Activated T-cell treated with anti-CD3 and anti-CD28 coated beads for 4 hours (primary cell): ENCODE data around the gene CLPTM1.
"Not testable (repeated sequence)": the region's sequence is repeated elsewhere in the genome, so short reads cannot be mapped to it uniquely, and the experiment has no call there.

Experiments
- DNase-seq: peaks from one replicate; pipeline ENCODE4 v3.0.0-alpha.2; 2020

The CLPTM1 gene, protein sequence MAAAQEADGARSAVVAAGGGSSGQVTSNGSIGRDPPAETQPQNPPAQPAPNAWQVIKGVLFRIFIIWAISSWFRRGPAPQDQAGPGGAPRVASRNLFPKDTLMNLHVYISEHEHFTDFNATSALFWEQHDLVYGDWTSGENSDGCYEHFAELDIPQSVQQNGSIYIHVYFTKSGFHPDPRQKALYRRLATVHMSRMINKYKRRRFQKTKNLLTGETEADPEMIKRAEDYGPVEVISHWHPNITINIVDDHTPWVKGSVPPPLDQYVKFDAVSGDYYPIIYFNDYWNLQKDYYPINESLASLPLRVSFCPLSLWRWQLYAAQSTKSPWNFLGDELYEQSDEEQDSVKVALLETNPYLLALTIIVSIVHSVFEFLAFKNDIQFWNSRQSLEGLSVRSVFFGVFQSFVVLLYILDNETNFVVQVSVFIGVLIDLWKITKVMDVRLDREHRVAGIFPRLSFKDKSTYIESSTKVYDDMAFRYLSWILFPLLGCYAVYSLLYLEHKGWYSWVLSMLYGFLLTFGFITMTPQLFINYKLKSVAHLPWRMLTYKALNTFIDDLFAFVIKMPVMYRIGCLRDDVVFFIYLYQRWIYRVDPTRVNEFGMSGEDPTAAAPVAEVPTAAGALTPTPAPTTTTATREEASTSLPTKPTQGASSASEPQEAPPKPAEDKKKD

DNA sequence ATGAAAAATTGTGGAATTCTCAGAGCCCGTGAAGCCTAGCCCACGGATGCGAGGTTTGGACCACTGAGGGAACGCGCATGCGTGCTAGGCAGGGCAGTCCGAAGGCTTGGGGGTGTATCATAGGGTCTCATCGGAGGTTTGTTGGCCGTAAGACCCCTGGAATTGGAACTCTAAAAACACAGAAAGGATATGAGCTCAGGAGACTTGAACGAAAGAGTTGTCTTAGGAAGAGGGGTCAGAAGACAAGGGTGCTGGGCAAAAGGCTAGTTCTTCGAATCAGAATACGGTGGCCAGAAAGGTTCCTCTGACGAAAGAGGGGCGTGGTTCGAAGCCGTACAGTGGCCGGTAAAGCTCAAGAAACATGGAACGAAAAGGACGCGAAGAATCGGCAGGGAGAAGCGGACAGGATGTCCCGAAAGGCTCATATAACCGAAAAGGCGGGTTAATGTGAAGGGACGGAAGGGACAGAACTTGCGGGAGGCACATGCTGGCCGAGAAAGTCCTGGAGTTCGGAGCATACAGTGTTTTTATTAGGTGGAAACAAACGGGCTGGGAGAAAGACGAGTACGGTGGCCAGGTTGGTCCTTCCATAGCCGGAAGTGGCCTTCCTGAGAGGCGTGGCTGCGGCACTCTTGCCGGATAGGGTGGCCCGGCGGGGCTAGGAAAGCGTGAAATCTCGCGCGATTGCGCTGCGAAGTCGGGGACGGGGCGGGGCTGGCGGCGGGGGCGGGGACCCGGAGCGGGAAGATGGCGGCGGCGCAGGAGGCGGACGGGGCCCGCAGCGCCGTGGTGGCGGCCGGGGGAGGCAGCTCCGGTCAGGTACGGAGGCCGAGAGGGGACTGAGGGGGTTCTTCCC is at the start of gene CLPTM1:
TSS of gene CLPTM1 (plus strand) at position 732 of the 856 bp plus-strand sequence. CDS start at position 748, 16 bp downstream.
- DNase-seq, result peak; percentile 95

DNA sequence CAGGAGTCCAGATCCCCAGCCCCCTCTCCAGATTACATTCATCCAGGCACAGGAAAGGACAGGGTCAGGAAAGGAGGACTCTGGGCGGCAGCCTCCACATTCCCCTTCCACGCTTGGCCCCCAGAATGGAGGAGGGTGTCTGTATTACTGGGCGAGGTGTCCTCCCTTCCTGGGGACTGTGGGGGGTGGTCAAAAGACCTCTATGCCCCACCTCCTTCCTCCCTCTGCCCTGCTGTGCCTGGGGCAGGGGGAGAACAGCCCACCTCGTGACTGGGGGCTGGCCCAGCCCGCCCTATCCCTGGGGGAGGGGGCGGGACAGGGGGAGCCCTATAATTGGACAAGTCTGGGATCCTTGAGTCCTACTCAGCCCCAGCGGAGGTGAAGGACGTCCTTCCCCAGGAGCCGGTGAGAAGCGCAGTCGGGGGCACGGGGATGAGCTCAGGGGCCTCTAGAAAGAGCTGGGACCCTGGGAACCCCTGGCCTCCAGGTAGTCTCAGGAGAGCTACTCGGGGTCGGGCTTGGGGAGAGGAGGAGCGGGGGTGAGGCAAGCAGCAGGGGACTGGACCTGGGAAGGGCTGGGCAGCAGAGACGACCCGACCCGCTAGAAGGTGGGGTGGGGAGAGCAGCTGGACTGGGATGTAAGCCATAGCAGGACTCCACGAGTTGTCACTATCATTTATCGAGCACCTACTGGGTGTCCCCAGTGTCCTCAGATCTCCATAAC is 49.6 kb upstream of the CLPTM1 start, which contains the start of gene APOE:
TSS of gene APOE (plus strand) at position 360 of the 724 bp plus-strand sequence. CDS start 829 bp downstream, outside the sequence.
- DNase-seq, result no peak

DNA sequence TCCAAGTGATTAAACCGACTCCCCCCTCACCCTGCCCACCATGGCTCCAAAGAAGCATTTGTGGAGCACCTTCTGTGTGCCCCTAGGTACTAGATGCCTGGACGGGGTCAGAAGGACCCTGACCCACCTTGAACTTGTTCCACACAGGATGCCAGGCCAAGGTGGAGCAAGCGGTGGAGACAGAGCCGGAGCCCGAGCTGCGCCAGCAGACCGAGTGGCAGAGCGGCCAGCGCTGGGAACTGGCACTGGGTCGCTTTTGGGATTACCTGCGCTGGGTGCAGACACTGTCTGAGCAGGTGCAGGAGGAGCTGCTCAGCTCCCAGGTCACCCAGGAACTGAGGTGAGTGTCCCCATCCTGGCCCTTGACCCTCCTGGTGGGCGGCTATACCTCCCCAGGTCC is 47.6 kb upstream of the CLPTM1 start:
- no peak for DNase-seq

DNA sequence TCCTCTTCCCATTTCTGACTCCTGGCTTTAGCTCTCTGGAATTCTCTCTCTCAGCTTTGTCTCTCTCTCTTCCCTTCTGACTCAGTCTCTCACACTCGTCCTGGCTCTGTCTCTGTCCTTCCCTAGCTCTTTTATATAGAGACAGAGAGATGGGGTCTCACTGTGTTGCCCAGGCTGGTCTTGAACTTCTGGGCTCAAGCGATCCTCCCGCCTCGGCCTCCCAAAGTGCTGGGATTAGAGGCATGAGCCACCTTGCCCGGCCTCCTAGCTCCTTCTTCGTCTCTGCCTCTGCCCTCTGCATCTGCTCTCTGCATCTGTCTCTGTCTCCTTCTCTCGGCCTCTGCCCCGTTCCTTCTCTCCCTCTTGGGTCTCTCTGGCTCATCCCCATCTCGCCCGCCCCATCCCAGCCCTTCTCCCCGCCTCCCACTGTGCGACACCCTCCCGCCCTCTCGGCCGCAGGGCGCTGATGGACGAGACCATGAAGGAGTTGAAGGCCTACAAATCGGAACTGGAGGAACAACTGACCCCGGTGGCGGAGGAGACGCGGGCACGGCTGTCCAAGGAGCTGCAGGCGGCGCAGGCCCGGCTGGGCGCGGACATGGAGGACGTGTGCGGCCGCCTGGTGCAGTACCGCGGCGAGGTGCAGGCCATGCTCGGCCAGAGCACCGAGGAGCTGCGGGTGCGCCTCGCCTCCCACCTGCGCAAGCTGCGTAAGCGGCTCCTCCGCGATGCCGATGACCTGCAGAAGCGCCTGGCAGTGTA is 46.9 kb upstream of the CLPTM1 start:
- no peak for DNase-seq

DNA sequence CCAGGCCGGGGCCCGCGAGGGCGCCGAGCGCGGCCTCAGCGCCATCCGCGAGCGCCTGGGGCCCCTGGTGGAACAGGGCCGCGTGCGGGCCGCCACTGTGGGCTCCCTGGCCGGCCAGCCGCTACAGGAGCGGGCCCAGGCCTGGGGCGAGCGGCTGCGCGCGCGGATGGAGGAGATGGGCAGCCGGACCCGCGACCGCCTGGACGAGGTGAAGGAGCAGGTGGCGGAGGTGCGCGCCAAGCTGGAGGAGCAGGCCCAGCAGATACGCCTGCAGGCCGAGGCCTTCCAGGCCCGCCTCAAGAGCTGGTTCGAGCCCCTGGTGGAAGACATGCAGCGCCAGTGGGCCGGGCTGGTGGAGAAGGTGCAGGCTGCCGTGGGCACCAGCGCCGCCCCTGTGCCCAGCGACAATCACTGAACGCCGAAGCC is 46.3 kb upstream of the CLPTM1 start:
- DNase-seq, result no peak

DNA sequence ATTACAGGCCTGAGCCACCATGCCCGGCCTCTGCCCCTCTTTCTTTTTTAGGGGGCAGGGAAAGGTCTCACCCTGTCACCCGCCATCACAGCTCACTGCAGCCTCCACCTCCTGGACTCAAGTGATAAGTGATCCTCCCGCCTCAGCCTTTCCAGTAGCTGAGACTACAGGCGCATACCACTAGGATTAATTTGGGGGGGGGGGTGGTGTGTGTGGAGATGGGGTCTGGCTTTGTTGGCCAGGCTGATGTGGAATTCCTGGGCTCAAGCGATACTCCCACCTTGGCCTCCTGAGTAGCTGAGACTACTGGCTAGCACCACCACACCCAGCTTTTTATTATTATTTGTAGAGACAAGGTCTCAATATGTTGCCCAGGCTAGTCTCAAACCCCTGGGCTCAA is 45.4 kb upstream of the CLPTM1 start:
- no peak for DNase-seq

DNA sequence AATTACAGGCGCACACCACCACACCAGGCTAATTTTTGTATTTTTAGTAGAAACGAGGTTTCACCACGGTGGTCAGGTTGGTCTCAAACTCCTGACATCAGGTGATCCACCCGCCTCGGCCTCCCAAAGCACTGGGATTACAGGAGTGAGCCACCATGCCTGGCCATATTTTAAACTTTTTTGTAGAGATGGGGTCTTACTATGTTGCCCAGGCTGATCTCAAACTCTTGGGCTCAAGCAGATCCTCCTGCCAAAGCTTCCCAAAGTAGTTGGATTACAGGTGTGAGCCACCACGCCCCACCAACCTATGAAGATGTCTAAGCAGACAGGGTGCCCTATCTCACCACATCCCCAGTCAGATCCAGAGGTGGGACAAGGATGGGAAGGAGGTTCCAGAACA is 43.3 kb upstream of the CLPTM1 start:
- DNase-seq, result not testable (repeated sequence)

DNA sequence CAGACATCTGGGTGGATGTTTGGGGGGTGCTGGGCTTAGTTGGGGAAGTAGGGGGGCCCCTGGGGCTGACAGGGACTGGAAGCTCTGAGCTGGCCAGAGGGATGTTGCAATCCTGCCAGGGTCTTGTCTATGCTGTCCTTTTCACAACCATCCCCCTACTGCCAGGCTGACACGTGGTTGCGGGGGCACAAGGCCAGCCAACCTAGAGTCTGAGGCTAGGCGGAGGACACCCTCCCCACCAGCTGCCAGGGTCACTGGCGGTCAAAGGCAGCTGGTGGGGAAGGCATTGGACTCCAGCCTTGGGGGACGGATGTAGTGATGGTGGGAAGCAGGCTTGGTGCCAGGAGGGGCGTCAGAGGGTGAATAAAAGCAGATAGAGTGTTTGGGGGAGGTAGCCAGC is 42.3 kb upstream of the CLPTM1 start:
- no peak for DNase-seq

DNA sequence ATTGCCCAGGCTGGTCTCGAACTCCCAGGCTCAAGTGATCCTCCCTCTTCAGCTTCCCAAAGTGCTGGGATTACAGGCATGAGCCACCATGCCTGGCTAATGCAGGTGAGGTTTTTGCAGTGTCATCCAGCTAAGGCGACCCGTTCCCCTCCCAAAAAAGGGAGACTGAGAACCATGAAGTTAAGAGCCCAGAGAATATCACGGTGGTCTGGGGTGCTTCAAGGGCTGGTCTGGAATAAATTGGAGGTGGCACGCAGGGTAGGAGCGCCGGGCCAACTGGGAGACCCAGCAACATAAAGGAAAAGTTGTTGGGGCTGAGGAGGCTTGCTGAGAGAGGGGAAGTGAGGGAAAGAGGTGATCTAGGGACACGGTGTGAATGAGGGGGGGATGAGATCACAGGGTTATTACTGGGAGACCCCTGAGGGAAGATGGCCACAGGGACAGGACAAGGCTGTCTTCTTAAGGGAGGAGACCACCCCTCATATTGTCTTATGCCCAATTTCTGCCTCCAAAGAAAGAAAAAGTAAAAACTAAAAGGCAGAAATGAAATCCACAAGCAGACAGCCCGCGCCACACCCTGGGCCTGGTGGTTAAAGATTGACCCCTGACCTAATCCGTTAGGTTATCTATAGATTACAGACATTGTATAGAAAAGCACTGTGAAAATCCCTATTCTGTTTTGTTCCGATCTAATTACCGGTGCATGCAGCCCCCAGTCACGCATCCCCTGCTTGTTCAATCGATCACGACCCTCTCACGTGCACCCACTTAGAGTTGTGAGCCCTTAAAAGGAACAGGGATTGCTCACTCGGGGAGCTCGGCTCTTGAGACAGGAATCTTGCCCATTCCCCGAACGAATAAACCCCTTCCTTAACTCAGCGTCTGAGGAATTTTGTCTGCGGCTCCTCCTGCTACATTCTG is 41.4 kb upstream of the CLPTM1 start:
- DNase-seq, result not testable (repeated sequence)

DNA sequence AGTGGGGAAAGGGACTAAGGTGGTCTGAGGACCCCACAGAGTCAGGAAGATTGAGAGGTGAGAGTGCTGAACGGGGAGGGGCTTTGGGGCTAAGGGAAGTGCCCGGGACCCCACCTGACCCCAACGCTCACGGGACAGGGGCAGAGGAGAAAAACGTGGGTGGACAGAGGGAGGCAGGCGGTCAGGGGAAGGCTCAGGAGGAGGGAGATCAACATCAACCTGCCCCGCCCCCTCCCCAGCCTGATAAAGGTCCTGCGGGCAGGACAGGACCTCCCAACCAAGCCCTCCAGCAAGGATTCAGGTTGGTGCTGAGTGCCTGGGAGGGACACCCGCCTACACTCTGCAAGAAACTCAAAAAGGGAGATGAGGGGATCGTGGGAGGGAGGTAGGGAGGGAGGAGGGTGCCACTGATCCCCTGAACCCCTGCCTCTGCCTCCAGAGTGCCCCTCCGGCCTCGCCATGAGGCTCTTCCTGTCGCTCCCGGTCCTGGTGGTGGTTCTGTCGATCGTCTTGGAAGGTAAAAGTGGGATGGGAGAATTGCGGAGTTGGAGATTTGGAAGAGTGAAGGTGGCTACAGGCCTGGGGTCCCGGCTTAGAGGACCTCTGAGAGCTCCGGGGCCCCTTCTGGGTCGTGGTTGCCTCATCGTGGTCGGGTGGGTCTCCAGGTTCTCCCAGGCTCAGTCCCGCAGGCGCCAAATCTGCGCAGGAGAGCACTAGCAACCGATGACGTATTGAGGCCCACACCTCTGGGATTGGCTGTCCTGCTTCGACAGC is 40.6 kb upstream of the CLPTM1 start, which contains the start of gene APOC1:
TSS of gene APOC1 (plus strand) at position 176 of the 774 bp plus-strand sequence. CDS start at position 460, 284 bp downstream.
- peak; percentile 69 for DNase-seq

DNA sequence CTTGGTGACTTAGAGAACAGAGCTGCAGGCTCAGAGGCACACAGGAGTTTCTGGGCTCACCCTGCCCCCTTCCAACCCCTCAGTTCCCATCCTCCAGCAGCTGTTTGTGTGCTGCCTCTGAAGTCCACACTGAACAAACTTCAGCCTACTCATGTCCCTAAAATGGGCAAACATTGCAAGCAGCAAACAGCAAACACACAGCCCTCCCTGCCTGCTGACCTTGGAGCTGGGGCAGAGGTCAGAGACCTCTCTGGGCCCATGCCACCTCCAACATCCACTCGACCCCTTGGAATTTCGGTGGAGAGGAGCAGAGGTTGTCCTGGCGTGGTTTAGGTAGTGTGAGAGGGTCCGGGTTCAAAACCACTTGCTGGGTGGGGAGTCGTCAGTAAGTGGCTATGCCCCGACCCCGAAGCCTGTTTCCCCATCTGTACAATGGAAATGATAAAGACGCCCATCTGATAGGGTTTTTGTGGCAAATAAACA is 30.9 kb upstream of the CLPTM1 start:
- DNase-seq, result no peak

DNA sequence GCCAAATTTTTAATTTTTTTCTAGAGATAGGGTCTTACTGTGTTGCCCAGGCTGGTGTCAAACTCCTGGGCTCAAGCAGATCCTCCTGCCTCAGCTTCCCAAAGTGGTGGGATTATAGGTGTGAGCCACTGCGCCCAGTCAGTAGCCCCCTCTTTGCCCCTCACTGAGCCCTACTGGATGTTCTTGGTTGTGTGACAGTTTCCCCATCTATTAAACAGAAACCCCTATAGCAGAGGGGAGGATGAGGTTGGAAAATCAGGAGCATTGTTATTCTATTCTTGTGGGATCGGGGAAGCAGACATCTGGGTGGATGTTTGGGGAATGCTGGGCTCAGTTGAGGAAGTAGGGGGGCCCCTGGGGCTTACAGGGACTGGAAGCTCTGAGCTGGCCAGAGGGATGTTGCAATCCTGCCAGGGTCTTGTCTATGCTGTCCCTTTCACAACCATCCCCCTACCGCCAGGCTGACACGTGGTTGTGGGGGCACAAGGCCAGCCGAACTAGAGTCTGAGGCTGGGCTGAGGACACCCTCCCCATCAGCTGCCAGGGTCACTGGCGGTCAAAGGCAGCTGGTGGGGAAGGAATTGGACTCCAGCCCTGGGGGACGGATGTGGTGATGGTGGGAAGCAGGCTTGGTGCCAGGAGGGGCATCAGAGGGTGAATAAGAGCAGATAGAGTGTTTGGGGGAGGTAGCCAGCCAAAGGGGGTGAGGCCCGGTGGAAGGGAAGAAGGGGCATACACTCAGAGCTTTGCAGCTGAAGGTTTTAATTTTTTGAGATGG is 29.9 kb upstream of the CLPTM1 start:
- no peak for DNase-seq

DNA sequence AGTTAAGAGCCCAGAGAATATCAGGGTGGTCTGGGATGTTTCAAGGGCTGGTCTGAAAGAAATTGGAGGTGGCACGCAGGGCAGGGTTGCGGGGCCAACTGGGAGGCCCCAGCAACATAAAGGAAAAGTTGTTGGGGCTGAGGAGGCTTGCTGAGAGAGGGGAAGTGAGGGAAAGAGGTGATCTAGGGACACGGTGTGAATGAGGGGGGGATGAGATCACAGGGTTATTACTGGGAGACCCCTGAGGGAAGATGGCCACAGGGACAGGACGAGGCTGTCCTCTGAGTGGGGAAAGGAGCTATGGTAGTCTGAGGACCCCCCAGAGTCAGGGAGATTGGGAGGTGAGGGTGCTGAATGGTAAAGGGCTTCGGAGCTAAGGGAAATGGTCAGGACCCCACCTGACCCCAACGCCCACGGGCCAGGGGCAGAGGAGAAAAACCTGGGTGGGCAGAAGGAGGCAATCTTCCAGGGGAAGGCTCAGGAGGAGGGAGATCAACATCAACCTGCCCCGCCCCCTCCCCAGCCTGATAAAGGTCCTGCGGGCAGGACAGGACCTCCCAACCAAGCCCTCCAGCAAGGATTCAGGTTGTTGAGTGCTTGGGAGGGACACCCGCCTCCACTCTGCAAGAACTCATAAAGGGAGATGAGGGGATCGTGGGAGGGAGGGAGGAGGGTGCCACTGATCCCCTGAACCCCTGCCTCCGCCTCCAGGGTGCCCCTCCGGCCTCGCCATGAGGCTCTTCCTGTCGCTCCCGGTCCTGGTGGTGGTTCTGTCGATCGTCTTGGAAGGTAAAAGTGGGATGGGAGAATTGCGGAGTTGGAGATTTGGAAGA is 28.7 kb upstream of the CLPTM1 start:
- not testable (repeated sequence) for DNase-seq

DNA sequence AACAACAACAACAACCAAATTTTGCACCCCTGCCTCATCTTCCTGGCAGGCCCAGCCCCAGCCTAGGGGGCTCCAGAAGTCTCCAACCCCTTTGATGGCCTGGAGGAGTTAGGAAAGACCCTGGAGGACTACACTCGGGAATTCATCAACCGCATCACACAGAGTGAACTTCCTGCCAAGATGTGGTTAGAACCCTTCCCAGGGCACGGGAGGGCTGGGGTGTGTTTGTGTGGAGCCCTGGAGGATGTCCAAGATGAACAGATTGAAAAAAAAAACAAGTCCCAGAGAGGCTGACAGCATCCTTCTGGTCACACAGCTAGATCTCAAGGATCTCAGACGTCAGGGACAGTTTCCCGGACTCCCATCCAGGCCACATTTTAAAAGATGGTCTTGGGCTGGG is 27.4 kb upstream of the CLPTM1 start:
- no peak for DNase-seq

DNA sequence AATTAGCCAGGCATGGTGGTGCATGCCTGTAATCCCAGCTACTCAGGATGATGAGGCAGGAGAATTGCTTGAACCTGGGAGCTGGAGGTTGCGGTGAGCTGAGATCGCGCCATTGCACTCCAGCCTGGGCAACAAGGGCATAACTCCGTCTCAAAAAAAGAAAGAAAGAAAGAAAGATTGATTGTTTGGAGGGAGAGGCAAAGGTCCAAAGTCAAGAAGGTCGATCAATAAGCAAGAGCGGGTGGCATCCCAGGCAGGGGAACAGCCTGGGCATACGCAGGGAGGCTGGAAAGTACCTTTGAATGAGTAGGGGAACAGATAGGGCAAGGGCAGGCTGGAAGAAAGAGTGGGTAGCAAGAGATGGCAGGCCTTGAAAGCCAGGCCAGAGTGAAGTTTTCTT is 25.1 kb upstream of the CLPTM1 start:
- no peak for DNase-seq

DNA sequence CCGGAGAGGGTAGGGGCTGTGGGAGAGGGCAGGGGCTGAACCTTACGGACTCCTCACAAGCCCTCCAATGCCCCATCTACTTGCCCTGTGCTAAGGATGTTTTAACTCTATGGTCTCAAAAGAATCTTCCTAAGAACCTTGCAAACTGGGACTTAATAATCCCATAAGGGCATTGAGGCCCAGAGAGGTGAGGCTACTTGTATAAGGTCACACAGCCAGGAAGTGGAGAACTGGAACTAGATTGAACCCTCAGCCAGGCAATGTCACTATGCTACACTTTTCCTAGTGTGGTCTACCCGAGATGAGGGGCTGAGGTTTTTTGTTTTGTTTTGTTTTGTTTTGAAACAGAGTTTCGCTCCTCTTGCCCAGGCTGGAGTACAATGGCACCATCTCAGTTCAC is 23.6 kb upstream of the CLPTM1 start:
- no peak for DNase-seq

DNA sequence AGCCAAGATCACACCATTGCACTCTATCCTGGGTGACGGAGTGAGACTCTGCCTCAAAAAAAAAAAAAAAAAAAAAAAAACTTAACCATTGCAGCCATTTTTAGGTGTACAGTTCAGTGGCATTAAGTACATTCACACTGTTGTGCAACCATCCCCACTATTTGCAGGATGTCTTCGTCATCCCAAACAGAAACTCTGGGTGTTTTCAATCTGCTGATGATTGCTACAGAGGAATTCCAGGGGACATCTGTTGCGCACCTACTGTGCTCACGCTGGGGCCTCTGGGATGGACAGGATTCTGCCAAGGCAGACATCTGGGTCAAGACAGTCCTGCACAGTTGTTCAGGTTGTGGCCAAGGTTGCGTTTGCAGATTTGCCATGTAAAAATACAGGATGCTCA is 15.5 kb upstream of the CLPTM1 start:
- DNase-seq, result no peak
